Neural crest cell (in vitro differentiated cells): ENCODE data around the gene PLXNA2. TPM values are rescaled to one million over a fixed set of nuclear protein-coding genes. Genes with fewer than 3 reads are reported as not detected.

Source experiments
- DNase-seq: peaks from one replicate; pipeline ENCODE4 v3.0.0; 2021; ENCODE audit warnings: low read depth, mixed read lengths, low spot score
- H3K27ac Mint-ChIP-seq: one replicate; pipeline ENCODE4 v1.8.0; 2021; ENCODE audit warnings: mild to moderate bottlenecking, mixed read lengths; ENCODE audit not compliant: unreplicated experiment
- H3K27me3 Mint-ChIP-seq: 2 replicates; pipeline ENCODE4 v1.8.0; 2021; ENCODE audit warnings: low read depth, mild to moderate bottlenecking, mixed read lengths
- H3K36me3 Mint-ChIP-seq: 2 replicates; pipeline ENCODE4 v1.8.0; 2021; ENCODE audit warnings: low read depth, mild to moderate bottlenecking, mixed read lengths
- H3K4me1 Mint-ChIP-seq: 2 replicates; pipeline ENCODE4 v1.8.0; 2021; ENCODE audit warnings: mixed read lengths
- H3K4me3 Mint-ChIP-seq: one replicate; pipeline ENCODE4 v1.8.0; 2021; ENCODE audit warnings: mild to moderate bottlenecking, mixed read lengths
- H3K9me3 Mint-ChIP-seq: 2 replicates; pipeline ENCODE4 v1.8.0; 2021; ENCODE audit warnings: mixed read lengths
- total RNA-seq: library from RNA; stranded (reverse); gene quantifications from 2 replicates; pipeline ENCODE4 v1.2.1, GENCODE V29; 2021
- TF ChIP-seq, protein P1 (sequence below): fragments of 200-600 bp; sonication (generic); conservative IDR thresholded peaks from 2 replicates; pipeline ENCODE4 v1.5.0; 2021; ENCODE audit warnings: antibody characterized with exemption, mild to moderate bottlenecking

PLXNA2 gene
- total RNA-seq, 1 donor from 2014 or later = 37.7 TPM

DNA sequence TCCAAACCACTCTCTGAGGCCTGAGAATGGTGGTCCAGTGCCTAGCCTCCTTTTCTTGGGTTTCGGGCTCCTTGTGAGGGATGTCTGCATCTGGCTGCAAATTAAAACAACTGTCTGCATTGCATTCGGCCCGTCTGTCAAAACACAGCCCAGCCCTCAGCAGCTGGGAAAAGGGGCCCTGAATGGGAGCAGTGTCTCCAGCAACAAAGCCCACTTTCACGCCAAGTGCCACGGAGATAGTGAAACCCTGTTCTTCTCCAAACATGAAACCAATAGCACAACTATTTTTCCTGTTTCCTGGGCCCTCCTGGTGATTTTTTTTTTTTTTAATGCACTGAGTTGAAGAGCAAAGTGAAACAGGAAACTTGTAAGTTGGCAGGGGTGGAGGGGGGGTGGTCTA is 138.4 kb downstream of the PLXNA2 start:
- H3K27ac Mint-ChIP-seq = no peak overlapping the region
- H3K36me3 Mint-ChIP-seq = no peaks in the 10 kb centered on the region
- TF ChIP-seq, protein P1, sequence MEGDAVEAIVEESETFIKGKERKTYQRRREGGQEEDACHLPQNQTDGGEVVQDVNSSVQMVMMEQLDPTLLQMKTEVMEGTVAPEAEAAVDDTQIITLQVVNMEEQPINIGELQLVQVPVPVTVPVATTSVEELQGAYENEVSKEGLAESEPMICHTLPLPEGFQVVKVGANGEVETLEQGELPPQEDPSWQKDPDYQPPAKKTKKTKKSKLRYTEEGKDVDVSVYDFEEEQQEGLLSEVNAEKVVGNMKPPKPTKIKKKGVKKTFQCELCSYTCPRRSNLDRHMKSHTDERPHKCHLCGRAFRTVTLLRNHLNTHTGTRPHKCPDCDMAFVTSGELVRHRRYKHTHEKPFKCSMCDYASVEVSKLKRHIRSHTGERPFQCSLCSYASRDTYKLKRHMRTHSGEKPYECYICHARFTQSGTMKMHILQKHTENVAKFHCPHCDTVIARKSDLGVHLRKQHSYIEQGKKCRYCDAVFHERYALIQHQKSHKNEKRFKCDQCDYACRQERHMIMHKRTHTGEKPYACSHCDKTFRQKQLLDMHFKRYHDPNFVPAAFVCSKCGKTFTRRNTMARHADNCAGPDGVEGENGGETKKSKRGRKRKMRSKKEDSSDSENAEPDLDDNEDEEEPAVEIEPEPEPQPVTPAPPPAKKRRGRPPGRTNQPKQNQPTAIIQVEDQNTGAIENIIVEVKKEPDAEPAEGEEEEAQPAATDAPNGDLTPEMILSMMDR = no peak
- DNase-seq = peak; percentile 23
- no peaks in the 10 kb centered on the region for H3K9me3 Mint-ChIP-seq
- peak overlapping the region; percentile 21 for H3K4me3 Mint-ChIP-seq
- H3K4me1 Mint-ChIP-seq = peaks cover 74% of the 10 kb centered on the region
- no peaks in the 10 kb centered on the region for H3K27me3 Mint-ChIP-seq

DNA sequence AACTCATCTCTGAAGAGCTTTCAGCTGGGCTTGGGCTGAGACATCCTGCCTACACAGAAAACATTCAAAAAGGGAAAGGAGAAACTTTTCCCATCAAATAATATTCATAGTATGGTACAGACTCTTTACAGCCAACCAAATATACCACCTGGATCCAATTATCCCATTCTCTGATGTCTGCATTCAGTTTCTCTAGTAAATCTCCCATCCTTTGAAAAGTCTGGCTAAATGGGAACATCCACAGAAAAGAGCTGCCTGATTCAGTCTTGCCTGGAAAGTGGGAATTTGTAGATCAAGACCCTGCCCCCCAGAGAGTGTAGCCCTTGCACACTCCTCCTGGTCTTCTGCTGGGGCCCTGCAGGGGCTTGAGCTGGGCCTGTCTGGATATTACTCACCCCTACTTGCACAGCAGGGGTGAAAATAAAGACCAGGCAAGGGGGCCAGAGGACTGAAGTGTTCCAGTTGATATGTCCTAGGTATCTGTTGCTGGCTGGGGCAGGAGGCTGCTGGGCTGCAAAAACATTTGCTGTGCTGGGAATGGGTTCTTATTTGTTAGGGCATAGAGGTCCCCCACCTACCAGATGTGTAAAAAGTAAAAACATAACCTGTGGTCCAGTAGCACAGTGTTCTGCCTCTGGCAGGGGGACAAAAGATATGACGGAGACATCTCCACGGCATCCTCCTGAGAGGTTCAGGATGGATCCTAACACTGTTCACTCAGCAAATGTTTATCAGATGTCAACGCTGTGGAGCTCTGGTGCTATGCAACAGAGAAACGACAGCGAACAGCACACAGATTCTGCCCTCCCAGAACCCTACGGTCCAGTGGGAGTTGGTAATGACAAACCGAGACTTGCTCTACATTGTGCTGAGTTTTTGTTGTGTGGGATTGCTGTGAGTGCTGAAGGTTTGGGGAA is 140.3 kb downstream of the PLXNA2 start:
- Mint-ChIP-seq H3K9me3 (no peaks in the 10 kb centered on the region), H3K4me3 (no peak overlapping the region), H3K27ac (no peak overlapping the region), H3K4me1 (peaks cover 79% of the 10 kb centered on the region), H3K27me3 (no peaks in the 10 kb centered on the region), H3K36me3 (no peaks in the 10 kb centered on the region)
- DNase-seq = no peak
- TF ChIP-seq, protein P1 = no peak

DNA sequence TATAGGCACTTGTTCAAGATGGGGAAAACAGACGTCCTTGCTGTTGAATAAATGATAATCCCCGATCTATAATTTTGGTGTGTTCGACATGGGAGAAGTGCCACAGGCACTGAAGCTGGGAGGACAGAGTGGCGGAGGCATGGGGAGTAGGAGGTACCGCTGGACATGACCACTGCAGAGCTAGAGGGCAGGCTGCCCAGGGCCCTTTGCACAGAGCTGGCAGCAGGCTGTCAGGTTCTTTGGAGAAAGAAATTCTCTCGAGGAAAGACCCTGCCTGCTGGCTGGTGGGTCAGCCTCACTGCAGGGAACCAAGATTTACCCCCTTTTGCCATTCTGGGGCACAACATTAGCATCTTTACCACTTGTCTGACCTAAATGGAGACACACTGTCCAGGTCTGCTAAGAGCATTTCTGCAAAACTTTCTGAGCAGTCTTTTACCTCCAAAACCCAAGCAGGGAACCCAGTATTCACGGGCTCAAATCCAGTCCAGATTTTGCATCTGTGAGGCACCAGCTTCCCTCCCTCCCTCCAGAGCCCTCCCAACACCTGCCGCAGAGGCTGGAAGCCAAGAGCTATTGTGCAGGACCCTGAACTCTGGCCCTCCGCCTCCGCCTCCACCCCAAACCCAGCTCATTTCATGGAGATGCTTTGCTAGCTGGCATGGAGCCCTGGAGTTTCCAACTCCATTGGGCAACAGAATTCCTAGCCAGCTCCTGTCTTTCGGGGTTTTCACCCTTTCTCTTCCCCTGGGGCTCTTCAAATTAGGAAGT is 142.3 kb downstream of the PLXNA2 start:
- TF ChIP-seq, protein P1 = no peak
- Mint-ChIP-seq H3K4me1 (peaks cover 80% of the 10 kb centered on the region), H3K4me3 (peak overlapping the region; percentile 42), H3K36me3 (peaks cover 2% of the 10 kb centered on the region), H3K27me3 (no peaks in the 10 kb centered on the region), H3K9me3 (no peaks in the 10 kb centered on the region), H3K27ac (peak overlapping the region; percentile 4)
- DNase-seq = peak; percentile 26

DNA sequence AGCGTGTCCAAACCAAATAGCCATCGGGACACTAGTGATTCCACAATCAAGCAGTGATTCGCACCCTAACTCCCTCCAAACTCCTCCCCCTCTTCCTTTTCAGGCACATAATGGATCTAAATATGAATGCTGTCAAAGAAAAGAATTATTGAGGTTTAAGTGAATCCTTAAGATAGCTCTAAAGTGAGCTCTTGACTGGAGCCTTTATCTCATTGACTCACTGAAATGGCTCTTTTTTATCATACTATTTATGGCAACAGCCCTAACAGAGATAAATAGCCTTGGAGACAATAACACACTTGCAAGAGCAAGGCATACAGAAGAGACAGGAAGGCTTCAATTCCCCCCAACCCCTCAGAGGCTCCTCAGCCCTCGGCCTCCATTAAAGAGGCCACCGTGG is 143.3 kb downstream of the PLXNA2 start:
- TF ChIP-seq, protein P1 = no peak
- Mint-ChIP-seq H3K9me3 (no peaks in the 10 kb centered on the region), H3K36me3 (peaks cover 2% of the 10 kb centered on the region), H3K4me3 (peak overlapping the region; percentile 42), H3K27ac (no peak overlapping the region), H3K4me1 (peaks cover 71% of the 10 kb centered on the region), H3K27me3 (no peaks in the 10 kb centered on the region)
- DNase-seq = no peak

- TF ChIP-seq, protein P1 = no peak
- no peaks in the 10 kb centered on the region for H3K9me3 Mint-ChIP-seq
- peaks cover 2% of the 10 kb centered on the region for H3K36me3 Mint-ChIP-seq
- H3K27me3 Mint-ChIP-seq = no peaks in the 10 kb centered on the region
- peak overlapping the region; percentile 42 for H3K4me3 Mint-ChIP-seq
- no peak overlapping the region for H3K27ac Mint-ChIP-seq
- H3K4me1 Mint-ChIP-seq = peaks cover 63% of the 10 kb centered on the region
- DNase-seq = no peak
Measured at GRCh38 chr1:208100106-208100505, 144.1 kb downstream of the PLXNA2 start.
